Left lung (tissue), 10 donors: Measurements from ENCODE around the gene FOCAD. TPM values are rescaled to one million over a fixed set of nuclear protein-coding genes. Genes with fewer than 3 reads are reported as not detected.

Source experiments
- ATAC-seq: fragments of 200-7000 bp; cut with Tn5 transposase; one replicate; pipeline ENCODE4 v1.9.1; 2020; ENCODE audit warnings: moderate library complexity
- DNase-seq, 4 donors: peaks; one replicate each; pipeline ENCODE4 v3.0.0-alpha.2; 2013 to 2020
- H3K27ac ChIP-seq, 2 donors: fragments of 200-600 bp; sonication (generic) in 1 of 2; one replicate each; pipeline versions ENCODE4 v1.5.0 to v1.8.0; 2020 to 2021
- H3K27me3 ChIP-seq, 2 donors: fragments of 200-600 bp; sonication (generic) in 1 of 2; one replicate each; pipeline versions ENCODE4 v1.5.0 to v1.8.0; 2020 to 2021
- H3K36me3 ChIP-seq, 2 donors: fragments of 200-600 bp; sonication (generic) in 1 of 2; one replicate each; pipeline versions ENCODE4 v1.5.0 to v1.8.0; 2020 to 2021
- H3K4me1 ChIP-seq, 2 donors: fragments of 200-600 bp; one replicate each; pipeline ENCODE4 v1.8.0; 2021
- H3K4me3 ChIP-seq, 2 donors: fragments of 200-600 bp; sonication (generic) in 1 of 2; one replicate each; pipeline versions ENCODE4 v1.5.0 to v1.8.0; 2020 to 2021; ENCODE audit warnings: mild to moderate bottlenecking in 1 of 2
- H3K9me3 ChIP-seq, 2 donors: fragments of 200-600 bp; sonication (generic) in 1 of 2; one replicate each; pipeline versions ENCODE4 v1.5.0 to v1.8.0; 2020 to 2021
- CTCF ChIP-seq, 2 donors: fragments of 200-600 bp; sonication (generic) in 1 of 2; IDR thresholded peaks; one replicate each; pipeline versions ENCODE4 v1.5.0 to v1.8.0; 2021; ENCODE audit warnings: antibody characterized with exemption in 2 of 2
- intact Hi-C, 2 donors: fragments of 100-400 bp; cut with DNase I; formaldehyde crosslinking; loops; one replicate each; pipeline versions ENCODE4 v1.11.2 to v1.14.2; 2022
- polyA plus RNA-seq, 6 donors: library from polyadenylated mRNA; unstranded; fragments of 120-200 nt; gene quantifications; one replicate each; pipeline ENCODE4 v1.2.1, GENCODE V29; 2013; ENCODE audit not compliant: insufficient read length in 6 of 6
- total RNA-seq, 2 donors: library from RNA; stranded (reverse); fragmentation: NEBNext Ultra II Directional; extraction: Animal tissue kit (Norgen Biotek cat#: 25700); gene quantifications; one replicate each; pipeline ENCODE4 v1.2.1, GENCODE V29; 2021
- donor health status: DM: no; HTN: yes; CAD: no.
- donor health status: DM: no; HTN: no; CAD: no.

Gene FOCAD
- total and polyA plus RNA-seq, 8 donors, result 23.6 to 43.1 (median 29.9) TPM

GRCh38 chr9:20838218-20838617 is 154.2 kb downstream of the FOCAD start:
- Histone ChIP-seq H3K4me3 (no peak overlapping the region), H3K36me3 (no peaks in the 10 kb centered on the region), H3K27ac (no peak overlapping the region), H3K4me1 (peaks cover 0 to 12% of the 10 kb centered on the region in 2 donors), H3K9me3 (no peaks in the 10 kb centered on the region), H3K27me3 (no peaks in the 10 kb centered on the region)
- ATAC-seq (peak; percentile 17), DNase-seq (no peak)
- TF ChIP-seq CTCF (IDR thresholded peaks at IDR 0.05), result no peak
- intact Hi-C loops, result no loop called here

- Histone ChIP-seq H3K27me3 (no peaks in the 10 kb centered on the region), H3K27ac (no peak overlapping the region), H3K4me3 (no peak overlapping the region), H3K9me3 (no peaks in the 10 kb centered on the region), H3K4me1 (no peaks in the 10 kb centered on the region), H3K36me3 (no peaks in the 10 kb centered on the region)
- no peak for DNase-seq
- intact Hi-C loops, result no loop called here
- TF ChIP-seq CTCF (IDR thresholded peaks at IDR 0.05), result no peak
- ATAC-seq, result no peak
These were observed 160.9 kb downstream of the FOCAD start for GRCh38 chr9:20844916-20845315.

- no peak overlapping the region for H3K4me3 ChIP-seq
- no peaks in the 10 kb centered on the region for H3K9me3 ChIP-seq
- no peaks in the 10 kb centered on the region for H3K4me1 ChIP-seq
- no peak for TF ChIP-seq CTCF (IDR thresholded peaks at IDR 0.05)
- no peak for DNase-seq
- H3K27ac ChIP-seq, result no peak overlapping the region
- no peak for ATAC-seq
- H3K27me3 ChIP-seq, result no peaks in the 10 kb centered on the region
- no peaks in the 10 kb centered on the region for H3K36me3 ChIP-seq
- intact Hi-C loops, result no loop called here
These were observed 164.4 kb downstream of the FOCAD start for GRCh38 chr9:20848490-20848889.

- H3K9me3 ChIP-seq, result peaks cover 0 to 4% of the 10 kb centered on the region in 2 donors
- no peaks in the 10 kb centered on the region for H3K36me3 ChIP-seq
- no peaks in the 10 kb centered on the region for H3K4me1 ChIP-seq
- ATAC-seq, result no peak
- no peaks in the 10 kb centered on the region for H3K27me3 ChIP-seq
- no peak overlapping the region for H3K4me3 ChIP-seq
- DNase-seq, result no peak
- H3K27ac ChIP-seq, result no peak overlapping the region
- intact Hi-C loops, result no loop called here
- no peak for TF ChIP-seq CTCF (IDR thresholded peaks at IDR 0.05)
These were observed 169.8 kb downstream of the FOCAD start for GRCh38 chr9:20853866-20854265.

GRCh38 chr9:20854444-20854843 is 170.4 kb downstream of the FOCAD start:
- no peaks in the 10 kb centered on the region for H3K36me3 ChIP-seq
- H3K27ac ChIP-seq, result no peak overlapping the region
- peaks cover 0 to 4% of the 10 kb centered on the region in 2 donors for H3K9me3 ChIP-seq
- TF ChIP-seq CTCF (IDR thresholded peaks at IDR 0.05), result no peak
- H3K4me1 ChIP-seq, result no peaks in the 10 kb centered on the region
- DNase-seq, result no peak
- no peak for ATAC-seq
- H3K4me3 ChIP-seq, result no peak overlapping the region
- intact Hi-C loops, result no loop called here
- H3K27me3 ChIP-seq, result no peaks in the 10 kb centered on the region
